Measurements from ENCODE around the gene AP3M1.
"Not testable (repeated sequence)": the region's sequence is repeated elsewhere in the genome, so short reads cannot be mapped to it uniquely, and the experiment has no call there.

Gene AP3M1

GRCh38 chr10:74194545-74194944, 43.9 kb upstream of the AP3M1 start:
- peaks cover 3% of the 10 kb centered on the region; the same call in 1 of the 2 replicates for H3F3A ChIP-seq (ENCODE audit: insufficient read depth, low read length)
- H3K79me2 ChIP-seq (ENCODE audit: low read length): peaks cover 75% of the 10 kb centered on the region
- no peak overlapping the region for H3K9ac ChIP-seq (ENCODE audit: low read length)
- no peaks in the 10 kb centered on the region for H3K9me3 ChIP-seq (replicated peaks; ENCODE audit: insufficient read depth, low read length)
- peaks cover 12% of the 10 kb centered on the region for H3K4me1 ChIP-seq (ENCODE audit: low read length)
- H3K9me2 ChIP-seq (replicated peaks; ENCODE audit: insufficient read depth, low read length): no peaks in the 10 kb centered on the region
- H3K4me2 ChIP-seq (ENCODE audit: low read depth, low read length): no peak overlapping the region
- no peak for DNase-seq
- H3K27me3 ChIP-seq (replicated peaks; ENCODE audit: insufficient read depth, low read length): no peaks in the 10 kb centered on the region
- no peak overlapping the region for H3K27ac ChIP-seq (ENCODE audit: low read length)
- H3K4me3 ChIP-seq (ENCODE audit: low read length): no peak overlapping the region
- no peaks in the 10 kb centered on the region for H3K36me3 ChIP-seq (replicated peaks; ENCODE audit: insufficient read depth, low read length)
- no peak for TF ChIP-seq EZH2 (optimal IDR thresholded peaks at IDR 0.05; ENCODE audit: low read depth, low read length)
- no peak for TF ChIP-seq EZH2phosphoT487 (IDR thresholded peaks at IDR 0.05; ENCODE audit: low read length)
- no peak for TF ChIP-seq CTCF (IDR thresholded peaks at IDR 0.05; ENCODE audit: low read length)
- no peak overlapping the region for H2AFZ ChIP-seq (ENCODE audit: low read length)
- H4K20me1 ChIP-seq (ENCODE audit: insufficient read depth, low read length): no peaks in the 10 kb centered on the region; the same call in 1 of the 2 replicates

- peak overlapping the region; percentile 17; the same call in 1 of the 2 replicates for H3K4me3 ChIP-seq (ENCODE audit: low read length)
- no peaks in the 10 kb centered on the region for H3K27me3 ChIP-seq (replicated peaks; ENCODE audit: insufficient read depth, low read length)
- peak overlapping the region; percentile 46 for H3K4me2 ChIP-seq (ENCODE audit: low read depth, low read length)
- no peaks in the 10 kb centered on the region for H3K9me2 ChIP-seq (replicated peaks; ENCODE audit: insufficient read depth, low read length)
- H3K9ac ChIP-seq (ENCODE audit: low read length): peak overlapping the region; percentile 5; the same call in 1 of the 2 replicates
- no peaks in the 10 kb centered on the region for H3K36me3 ChIP-seq (replicated peaks; ENCODE audit: insufficient read depth, low read length)
- H3K4me1 ChIP-seq (ENCODE audit: low read length): peaks cover 18% of the 10 kb centered on the region
- peak overlapping the region; percentile 15 for H2AFZ ChIP-seq (ENCODE audit: low read length)
- H3K9me3 ChIP-seq (replicated peaks; ENCODE audit: insufficient read depth, low read length): no peaks in the 10 kb centered on the region
- H3K79me2 ChIP-seq (ENCODE audit: low read length): peaks cover 94% of the 10 kb centered on the region
- H3F3A ChIP-seq (ENCODE audit: insufficient read depth, low read length): peaks cover 3% of the 10 kb centered on the region; the same call in 1 of the 2 replicates
- no peaks in the 10 kb centered on the region; the same call in 1 of the 2 replicates for H4K20me1 ChIP-seq (ENCODE audit: insufficient read depth, low read length)
- no peak for TF ChIP-seq EZH2phosphoT487 (IDR thresholded peaks at IDR 0.05; ENCODE audit: low read length)
- TF ChIP-seq CTCF (IDR thresholded peaks at IDR 0.05; ENCODE audit: low read length): no peak
- no peak for TF ChIP-seq EZH2 (optimal IDR thresholded peaks at IDR 0.05; ENCODE audit: low read depth, low read length)
- no peak for DNase-seq
- peak overlapping the region; percentile 31; the same call in 1 of the 2 replicates for H3K27ac ChIP-seq (ENCODE audit: low read length)
Measured at GRCh38 chr10:74190494-74190893, 39.9 kb upstream of the AP3M1 start.

GRCh38 chr10:74189999-74190421, 39.4 kb upstream of the AP3M1 start:
- peak; percentile 58 for DNase-seq
- Histone ChIP-seq H3K27ac (ENCODE audit: low read length) (peak overlapping the region; percentile 31; the same call in 1 of the 2 replicates), H3K4me2 (ENCODE audit: low read depth, low read length) (peak overlapping the region; percentile 46), H3K79me2 (ENCODE audit: low read length) (peaks cover 93% of the 10 kb centered on the region), H3K4me1 (ENCODE audit: low read length) (peaks cover 18% of the 10 kb centered on the region), H4K20me1 (ENCODE audit: insufficient read depth, low read length) (no peaks in the 10 kb centered on the region; the same call in 1 of the 2 replicates), H2AFZ (ENCODE audit: low read length) (peak overlapping the region; percentile 15), H3K9ac (ENCODE audit: low read length) (peak overlapping the region; percentile 5; the same call in 1 of the 2 replicates), H3K9me3 (replicated peaks; ENCODE audit: insufficient read depth, low read length) (no peaks in the 10 kb centered on the region), H3K9me2 (replicated peaks; ENCODE audit: insufficient read depth, low read length) (no peaks in the 10 kb centered on the region), H3F3A (ENCODE audit: insufficient read depth, low read length) (peaks cover 3% of the 10 kb centered on the region; the same call in 1 of the 2 replicates), H3K27me3 (replicated peaks; ENCODE audit: insufficient read depth, low read length) (no peaks in the 10 kb centered on the region), H3K4me3 (ENCODE audit: low read length) (peak overlapping the region; percentile 17; the same call in 1 of the 2 replicates), H3K36me3 (replicated peaks; ENCODE audit: insufficient read depth, low read length) (no peaks in the 10 kb centered on the region)
- TF ChIP-seq CTCF (IDR thresholded peaks at IDR 0.05; ENCODE audit: low read length) (no peak), EZH2phosphoT487 (IDR thresholded peaks at IDR 0.05; ENCODE audit: low read length) (no peak), EZH2 (optimal IDR thresholded peaks at IDR 0.05; ENCODE audit: low read depth, low read length) (no peak)

GRCh38 chr10:74188617-74189016, 38.0 kb upstream of the AP3M1 start:
- not testable (repeated sequence) for H3K9me3 ChIP-seq (replicated peaks; ENCODE audit: insufficient read depth, low read length); H4K20me1 ChIP-seq (ENCODE audit: insufficient read depth, low read length); H3K9me2 ChIP-seq (replicated peaks; ENCODE audit: insufficient read depth, low read length); DNase-seq; H3K4me3 ChIP-seq (ENCODE audit: low read length); H3F3A ChIP-seq (ENCODE audit: insufficient read depth, low read length); H3K27me3 ChIP-seq (replicated peaks; ENCODE audit: insufficient read depth, low read length); H3K4me2 ChIP-seq (ENCODE audit: low read depth, low read length); H3K36me3 ChIP-seq (replicated peaks; ENCODE audit: insufficient read depth, low read length); H2AFZ ChIP-seq (ENCODE audit: low read length); H3K27ac ChIP-seq (ENCODE audit: low read length); H3K9ac ChIP-seq (ENCODE audit: low read length)
- Histone ChIP-seq H3K79me2 (ENCODE audit: low read length) (peaks cover 91% of the 10 kb centered on the region), H3K4me1 (ENCODE audit: low read length) (peaks cover 18% of the 10 kb centered on the region)

All from MM.1S (cell line).